CD4-positive, CD25-positive, alpha-beta regulatory T cell (primary cell): ENCODE measurements around the gene MRPL53. TPM values are rescaled to one million over a fixed set of nuclear protein-coding genes. Genes with fewer than 3 reads are reported as not detected.
"Not testable (repeated sequence)": the region's sequence is repeated elsewhere in the genome, so short reads cannot be mapped to it uniquely, and the experiment has no call there.

Experiments used
- ATAC-seq, 2 donors: fragments of 150-1000 bp; cut with Tn5 transposase; one replicate each; pipeline ENCODE4 v1.10.0; 2021; ENCODE audit warnings: low read depth in 2 of 2, moderate number of reproducible peaks in 2 of 2, moderate library complexity in 1 of 2
- DNase-seq, 3 donors: peaks; one replicate each; pipeline versions ENCODE4 v3.0.0 to v3.0.0-alpha.2; 2012 to 2022; ENCODE audit warnings: mixed read lengths in 1 of 3
- H3K27ac ChIP-seq: one replicate; pipeline ENCODE4 v1.7.0; 2013; ENCODE audit warnings: mild to moderate bottlenecking, low read length; ENCODE audit not compliant: insufficient read depth, poor library complexity, severe bottlenecking
- H3K27me3 ChIP-seq: one replicate; pipeline ENCODE4 v1.7.0; 2013; ENCODE audit warnings: low read length; ENCODE audit not compliant: control insufficient read depth, insufficient read depth
- H3K36me3 ChIP-seq: one replicate; pipeline ENCODE4 v1.7.0; 2013; ENCODE audit warnings: mild to moderate bottlenecking, low read length, moderate library complexity; ENCODE audit not compliant: control insufficient read depth, insufficient read depth
- H3K4me1 ChIP-seq: 2 replicates; pipeline ENCODE4 v1.7.0; 2013; ENCODE audit warnings: mild to moderate bottlenecking, low read length; ENCODE audit not compliant: insufficient read depth, control insufficient read depth, poor library complexity, severe bottlenecking
- H3K4me3 ChIP-seq: one replicate; pipeline ENCODE4 v1.7.0; 2013; ENCODE audit warnings: low read depth, mild to moderate bottlenecking, low read length, moderate library complexity
- H3K9me3 ChIP-seq, 2 experiments: 1 replicate in 1 of 2; 2 replicates in 1 of 2; pipeline ENCODE4 v1.7.0; 2013; ENCODE audit warnings: low read length in 2 of 2, mild to moderate bottlenecking in 1 of 2, moderate library complexity in 1 of 2; ENCODE audit not compliant: control insufficient read depth in 2 of 2
- H3K27ac Mint-ChIP-seq, 3 donors: one replicate each; pipeline ENCODE4 v1.8.0; 2020 to 2022; ENCODE audit warnings: mild to moderate bottlenecking in 3 of 3, mixed read lengths in 3 of 3, moderate library complexity in 2 of 3
- H3K27me3 Mint-ChIP-seq: one replicate; pipeline ENCODE4 v1.8.0; 2022; ENCODE audit warnings: mild to moderate bottlenecking, mixed read lengths
- H3K36me3 Mint-ChIP-seq: one replicate; pipeline ENCODE4 v1.8.0; 2020; ENCODE audit warnings: mixed read lengths
- H3K4me1 Mint-ChIP-seq, 4 donors: one replicate each; pipeline ENCODE4 v1.8.0; 2020 to 2022; ENCODE audit warnings: mixed read lengths in 4 of 4, mild to moderate bottlenecking in 1 of 4
- H3K4me3 Mint-ChIP-seq, 4 donors: one replicate each; pipeline ENCODE4 v1.8.0; 2020 to 2022; ENCODE audit warnings: mild to moderate bottlenecking in 4 of 4, mixed read lengths in 4 of 4, moderate library complexity in 3 of 4
- H3K9me3 Mint-ChIP-seq, 7 donors: one replicate each; pipeline ENCODE4 v1.8.0; 2020 to 2022; ENCODE audit warnings: mixed read lengths in 7 of 7, mild to moderate bottlenecking in 3 of 7, moderate library complexity in 2 of 7
- polyA plus RNA-seq, 4 donors: library from polyadenylated mRNA; unstranded; fragments of 300-500 nt; fragmentation: Illumina TruSeq; gene quantifications; one replicate each; pipeline ENCODE4 v1.2.3, GENCODE V29; 2021
- total RNA-seq: library from RNA; stranded (reverse); gene quantifications from one replicate; pipeline ENCODE4 v1.2.3, GENCODE V29; 2022

The MRPL53 gene
- total and polyA plus RNA-seq, 5 donors from 2014 or later = 57.2 to 163 (median 137) TPM

- DNase-seq (no peak), ATAC-seq (no peak)
- H3K27ac Mint-ChIP-seq = peak overlapping the region in 2 of 3 donors; percentile 39 to 64
- Histone ChIP-seq H3K9me3 (no peaks in the 10 kb centered on the region), H3K4me1 (peaks cover 11% of the 10 kb centered on the region), H3K27me3 (no peaks in the 10 kb centered on the region), H3K27ac (no peak overlapping the region), H3K4me3 (no peak overlapping the region), H3K36me3 (peaks cover 42% of the 10 kb centered on the region)
- peaks cover 7% of the 10 kb centered on the region for H3K27me3 Mint-ChIP-seq
- H3K9me3 Mint-ChIP-seq = peaks cover 0 to 2% (median 0%) of the 10 kb centered on the region in 7 donors
- peaks cover 0 to 16% (median 9%) of the 10 kb centered on the region in 4 donors for H3K4me1 Mint-ChIP-seq
- no peak overlapping the region for H3K4me3 Mint-ChIP-seq
- peaks cover 42% of the 10 kb centered on the region for H3K36me3 Mint-ChIP-seq
Measured at GRCh38 chr2:74493546-74493945, 21.1 kb upstream of the MRPL53 start.

- no peak overlapping the region for H3K27ac Mint-ChIP-seq
- no peak overlapping the region for H3K4me3 Mint-ChIP-seq
- peaks cover 47% of the 10 kb centered on the region for H3K36me3 ChIP-seq
- no peaks in the 10 kb centered on the region for H3K27me3 Mint-ChIP-seq
- no peaks in the 10 kb centered on the region for H3K9me3 ChIP-seq
- peaks cover 0 to 2% (median 0%) of the 10 kb centered on the region in 7 donors for H3K9me3 Mint-ChIP-seq
- H3K4me1 ChIP-seq = no peaks in the 10 kb centered on the region
- peaks cover 43% of the 10 kb centered on the region for H3K36me3 Mint-ChIP-seq
- H3K27ac ChIP-seq = no peak overlapping the region
- no peak overlapping the region for H3K4me3 ChIP-seq
- no peak for ATAC-seq
- no peak for DNase-seq
- H3K27me3 ChIP-seq = no peaks in the 10 kb centered on the region
- peaks cover 0 to 7% (median 3%) of the 10 kb centered on the region in 4 donors for H3K4me1 Mint-ChIP-seq
Measured at GRCh38 chr2:74491648-74492544, 19.4 kb upstream of the MRPL53 start.

GRCh38 chr2:74489906-74490305, 17.4 kb upstream of the MRPL53 start:
- Mint-ChIP-seq H3K36me3 (peaks cover 42% of the 10 kb centered on the region), H3K4me3 (no peak overlapping the region), H3K27ac (no peak overlapping the region), H3K4me1 (peaks cover 0 to 13% (median 7%) of the 10 kb centered on the region in 4 donors), H3K9me3 (peaks cover 0 to 2% (median 0%) of the 10 kb centered on the region in 7 donors), H3K27me3 (no peaks in the 10 kb centered on the region)
- Histone ChIP-seq H3K9me3 (no peaks in the 10 kb centered on the region), H3K4me1 (no peaks in the 10 kb centered on the region), H3K27me3 (no peaks in the 10 kb centered on the region), H3K4me3 (no peak overlapping the region), H3K36me3 (peaks cover 59% of the 10 kb centered on the region), H3K27ac (no peak overlapping the region)
- DNase-seq (no peak), ATAC-seq (no peak)

GRCh38 chr2:74488643-74489481, 16.4 kb upstream of the MRPL53 start:
- no peak overlapping the region for H3K4me3 Mint-ChIP-seq
- H3K27ac Mint-ChIP-seq = no peak overlapping the region
- no peak for ATAC-seq

GRCh38 chr2:74486141-74486540, 13.7 kb upstream of the MRPL53 start:
- Histone ChIP-seq H3K27me3 (no peaks in the 10 kb centered on the region), H3K36me3 (peaks cover 36% of the 10 kb centered on the region), H3K4me3 (no peak overlapping the region), H3K9me3 (no peaks in the 10 kb centered on the region), H3K4me1 (peaks cover 15% of the 10 kb centered on the region), H3K27ac (no peak overlapping the region)
- ATAC-seq (no peak), DNase-seq (no peak)
- peak overlapping the region in 1 of 4 donors; percentile 61 for H3K4me3 Mint-ChIP-seq
- H3K36me3 Mint-ChIP-seq = peaks cover 30% of the 10 kb centered on the region
- H3K27ac Mint-ChIP-seq = no peak overlapping the region
- H3K9me3 Mint-ChIP-seq = peaks cover 0 to 2% (median 0%) of the 10 kb centered on the region in 7 donors
- H3K4me1 Mint-ChIP-seq = peaks cover 0 to 37% (median 19%) of the 10 kb centered on the region in 4 donors
- H3K27me3 Mint-ChIP-seq = no peaks in the 10 kb centered on the region

More at GRCh38 chr2:74488643-74489481, 16.4 kb upstream of the MRPL53 start:
- H3K9me3 Mint-ChIP-seq = peaks cover 0 to 2% (median 0%) of the 10 kb centered on the region in 7 donors
- DNase-seq = no peak
- peaks cover 0 to 17% (median 7%) of the 10 kb centered on the region in 4 donors for H3K4me1 Mint-ChIP-seq
- no peaks in the 10 kb centered on the region for H3K9me3 ChIP-seq
- no peaks in the 10 kb centered on the region for H3K27me3 Mint-ChIP-seq
- H3K27me3 ChIP-seq = no peaks in the 10 kb centered on the region
- H3K36me3 Mint-ChIP-seq = peaks cover 36% of the 10 kb centered on the region
- no peak overlapping the region for H3K4me3 ChIP-seq
- H3K27ac ChIP-seq = no peak overlapping the region
- H3K36me3 ChIP-seq = peaks cover 60% of the 10 kb centered on the region
- no peaks in the 10 kb centered on the region for H3K4me1 ChIP-seq

- H3K27me3 Mint-ChIP-seq, H3K27me3 ChIP-seq, DNase-seq, H3K9me3 ChIP-seq, ATAC-seq, H3K9me3 Mint-ChIP-seq: not testable (repeated sequence)
- Histone ChIP-seq H3K4me3 (peak overlapping the region; percentile 94), H3K4me1 (peaks cover 22% of the 10 kb centered on the region), H3K36me3 (peaks cover 26% of the 10 kb centered on the region), H3K27ac (peak overlapping the region; percentile 91)
- peaks cover 18% of the 10 kb centered on the region for H3K36me3 Mint-ChIP-seq
- peak overlapping the region; percentile 90 to 100 (median 99) for H3K27ac Mint-ChIP-seq
- peaks cover 0 to 53% (median 25%) of the 10 kb centered on the region in 4 donors for H3K4me1 Mint-ChIP-seq
- H3K4me3 Mint-ChIP-seq = peak overlapping the region; percentile 98 to 100 (median 100)
Measured at GRCh38 chr2:74483675-74484164, 11.2 kb upstream of the MRPL53 start.
